GM12878 (cell line): Measurements from ENCODE around the gene PALLD. TPM values are rescaled to one million over a fixed set of nuclear protein-coding genes. Genes with fewer than 3 reads are reported as not detected.

Experiments
- ATAC-seq: fragments of 200-7000 bp; cut with Tn5 transposase; 3 replicates; pipeline ENCODE4 v1.9.1; 2020; ENCODE audit warnings: mild to moderate bottlenecking, moderate library complexity
- BruUV-seq: library from RNA; stranded (reverse); fragments of 400-500 nt; replicated peaks from 2 replicates; lab custom pipeline; 2021; lab: Mats Ljungman, UMichigan
- CTCF ChIA-PET: fragments of 300-600 bp; sonication (Branson Sonifier 250); formaldehyde crosslinking; extraction: SDS; loops from one replicate; lab custom pipeline; 2021; ENCODE audit warnings: inconsistent platforms; lab: Yijun Ruan, JAX
- POLR2A ChIA-PET: fragments of 350-600 bp; formaldehyde crosslinking; extraction: SDS; loops from one replicate; lab custom pipeline; 2021; ENCODE audit warnings: inconsistent platforms; lab: Charles Lee
- RAD21 ChIA-PET: fragments of 300-600 bp; sonication (Branson Sonifier 250); formaldehyde crosslinking; loops from one replicate; lab custom pipeline; 2023; ENCODE audit warnings: antibody characterized with exemption; ENCODE audit not compliant: unreplicated experiment; lab: Charles Lee
- SMC1A ChIA-PET: fragments of 300-600 bp; sonication (Branson Sonifier 250); formaldehyde crosslinking; loops from one replicate; lab custom pipeline; 2023; ENCODE audit not compliant: unreplicated experiment, uncharacterized antibody; lab: Charles Lee
- DNase-seq: peaks from one replicate; pipeline ENCODE4 v3.0.0-alpha.2; 2011; ENCODE audit warnings: low read depth, low spot score
- FAIRE-seq: peaks from 3 replicates; lab custom pipeline; 2011; peaks lifted over from hg19 to GRCh38; lab: Jason Lieb, UNC
- H2AFZ ChIP-seq: 2 replicates; pipeline ENCODE4 v1.6.0; 2011; ENCODE audit warnings: low read depth, low read length, control low read depth; ENCODE audit not compliant: control insufficient read depth
- H3K27ac ChIP-seq: 2 replicates; pipeline ENCODE4 v1.5.1; 2011; ENCODE audit warnings: control low read depth; ENCODE audit not compliant: control insufficient read depth, insufficient read depth
- H3K27me3 ChIP-seq, 2 experiments: replicated peaks in 1 of 2; 2 replicates each; pipeline versions ENCODE4 v1.6.0 to v1.6.1; 2011; ENCODE audit warnings: low read length in 1 of 2; ENCODE audit not compliant: control insufficient read depth in 2 of 2, insufficient read depth in 2 of 2
- H3K36me3 ChIP-seq, 2 experiments: 2 replicates each; pipeline ENCODE4 v1.5.1; 2011; ENCODE audit warnings: low read length in 1 of 2; ENCODE audit not compliant: control insufficient read depth in 2 of 2, insufficient read depth in 2 of 2
- H3K4me1 ChIP-seq: 2 replicates; pipeline ENCODE4 v1.6.1; 2011; ENCODE audit warnings: mild to moderate bottlenecking, low read length, moderate library complexity, mixed read lengths; ENCODE audit not compliant: control insufficient read depth, insufficient read depth
- H3K4me2 ChIP-seq: 2 replicates; pipeline ENCODE4 v1.6.0; 2011; ENCODE audit warnings: control low read depth; ENCODE audit not compliant: control insufficient read depth, insufficient read depth
- H3K4me3 ChIP-seq: fragments of 200-600 bp; sonication (generic); 2 replicates; pipeline ENCODE4 v1.5.1; 2016
- H3K79me2 ChIP-seq: 2 replicates; pipeline ENCODE4 v1.6.0; 2011; ENCODE audit warnings: low read length; ENCODE audit not compliant: control insufficient read depth, insufficient read depth
- H3K9ac ChIP-seq: 2 replicates; pipeline ENCODE4 v1.8.0; 2011; ENCODE audit warnings: low read length, control low read depth, mixed read lengths; ENCODE audit not compliant: control insufficient read depth, insufficient read depth
- H3K9me3 ChIP-seq: replicated peaks from 3 replicates; pipeline ENCODE4 v1.5.1; 2011; ENCODE audit warnings: mild to moderate bottlenecking, low read length; ENCODE audit not compliant: control insufficient read depth, insufficient read depth
- H4K20me1 ChIP-seq: 2 replicates; pipeline ENCODE4 v1.6.0; 2011; ENCODE audit not compliant: control insufficient read depth, insufficient read depth
- BACH1 ChIP-seq: fragments of 450-650 bp; IDR thresholded peaks from 2 replicates; pipeline ENCODE4 v1.6.1; 2017; ENCODE audit warnings: mild to moderate bottlenecking, borderline replicate concordance
- BRCA1 ChIP-seq: IDR thresholded peaks from 2 replicates; pipeline ENCODE4 v1.6.1; 2011; ENCODE audit warnings: low read depth, low read length, improper control_type of control experiment
- CBX3 ChIP-seq: fragments of 200-600 bp; sonication (generic); IDR thresholded peaks from 2 replicates; pipeline ENCODE4 v1.6.1; 2016; ENCODE audit warnings: low read depth, borderline replicate concordance
- EED ChIP-seq: sonication (generic); IDR thresholded peaks from 2 replicates; pipeline ENCODE4 v1.6.1; 2016; ENCODE audit warnings: antibody characterized with exemption, low read depth
- ELK1 ChIP-seq: IDR thresholded peaks from 2 replicates; pipeline ENCODE4 v1.6.1; 2012; ENCODE audit warnings: low read depth, low read length, improper control_type of control experiment
- ETV6 ChIP-seq, 2 experiments: fragments of 450-650 bp in 1 of 2; IDR thresholded peaks in 1 of 2; conservative IDR thresholded peaks in 1 of 2; 2 replicates each; pipeline ENCODE4 v1.6.1; 2014; ENCODE audit warnings: antibody characterized with exemption in 1 of 2, borderline replicate concordance in 1 of 2, low read depth in 1 of 2, mild to moderate bottlenecking in 1 of 2, moderate library complexity in 1 of 2
- FOS ChIP-seq: IDR thresholded peaks from 3 replicates; pipeline ENCODE4 v1.6.1; 2011; ENCODE audit warnings: borderline replicate concordance; ENCODE audit not compliant: insufficient read length; ENCODE audit errors: extremely low read depth
- KDM1A ChIP-seq: fragments of 200-600 bp; sonication (generic); IDR thresholded peaks from 2 replicates; pipeline ENCODE4 v1.6.1; 2016; ENCODE audit warnings: borderline replicate concordance
- NFYB ChIP-seq: IDR thresholded peaks from 2 replicates; pipeline ENCODE4 v1.6.1; 2011; ENCODE audit warnings: low read depth, mild to moderate bottlenecking, low read length, improper control_type of control experiment, moderate library complexity; ENCODE audit not compliant: insufficient read depth
- RAD21 ChIP-seq: IDR thresholded peaks from 2 replicates; pipeline ENCODE4 v1.6.1; 2011; ENCODE audit warnings: mild to moderate bottlenecking, low read depth, low read length, moderate library complexity; ENCODE audit not compliant: insufficient read depth
- RBBP5 ChIP-seq: fragments of 200-600 bp; sonication (generic); conservative IDR thresholded peaks from 2 replicates; pipeline ENCODE4 v1.6.1; 2016
- RELA ChIP-seq: fragments of 450-650 bp; IDR thresholded peaks from 2 replicates; pipeline ENCODE4 v1.8.0; 2014; ENCODE audit warnings: borderline replicate concordance; ENCODE audit not compliant: partially characterized antibody
- USF1 ChIP-seq: IDR thresholded peaks from 2 replicates; pipeline ENCODE4 v1.6.1; 2011; ENCODE audit warnings: borderline replicate concordance, low read depth, mild to moderate bottlenecking, moderate library complexity, mixed read lengths, low read length; ENCODE audit not compliant: insufficient read depth; ENCODE audit errors: extremely low read length
- ZBTB4 ChIP-seq: fragments of 450-650 bp; formaldehyde crosslinking; IDR thresholded peaks from 2 replicates; pipeline ENCODE4 v1.4.0; 2022; ENCODE audit warnings: mild to moderate bottlenecking, moderate library complexity
- whole genome bisulfite sequencing: methylation state at CpG from one replicate; pipeline ENCODE4 v1.1.6; 2016; ENCODE audit warnings: low lambda C conversion rate; ENCODE audit not compliant: insufficient replicate concordance, insufficient coverage; ENCODE audit errors: missing lambda C conversion rate; 5-methylcytosine and 5-hydroxymethylcytosine counted together
- in situ Hi-C: fragments of 300-500 bp; cut with MboI; formaldehyde crosslinking; loops from 9 replicates; pipeline ENCODE4 v1.14.3; 2018; ENCODE audit warnings: mixed read lengths
- intact Hi-C: fragments of 100-400 bp; cut with micrococcal nuclease; formaldehyde crosslinking; loops from one replicate; pipeline ENCODE4 v1.14.2; 2022; ENCODE audit not compliant: unreplicated experiment
- polyA plus RNA-seq, 11 experiments: library from polyadenylated mRNA; depleted of rRNA in 4 of 11; unstranded in 6 of 11; stranded (reverse) in 5 of 11; fragments of >200 nt; fragmentation: Nextera tagmentation in 4 of 11; fragmentation: Illumina TruSeq in 1 of 11; extraction: Ambion mirVana in 4 of 11; extraction: Trizol in 1 of 11; gene quantifications; 1 replicate in 1 of 11; 2 replicates in 10 of 11; pipeline versions ENCODE4 v1.2.1 to v1.2.3, GENCODE V29; 2011 to 2016; ENCODE audit warnings: inconsistent platforms in 2 of 11, missing spikeins in 2 of 11, low read depth in 1 of 11
- total RNA-seq, 4 experiments: library from RNA; depleted of rRNA in 3 of 4; stranded (reverse); fragments of >200 nt in 3 of 4; fragmentation: Illumina TruSeq in 1 of 4; extraction: Trizol in 1 of 4; gene quantifications; 2 replicates each; pipeline versions ENCODE4 v1.2.1 to v1.2.3, GENCODE V29; 2013 to 2021

Gene PALLD
- total and polyA plus RNA-seq, 10 of the 15 experiments (the other 5 are each of a cell fraction or from before 2014, with no cell fraction given), result 1.0 to 7.7 (median 1.7) TPM

DNA sequence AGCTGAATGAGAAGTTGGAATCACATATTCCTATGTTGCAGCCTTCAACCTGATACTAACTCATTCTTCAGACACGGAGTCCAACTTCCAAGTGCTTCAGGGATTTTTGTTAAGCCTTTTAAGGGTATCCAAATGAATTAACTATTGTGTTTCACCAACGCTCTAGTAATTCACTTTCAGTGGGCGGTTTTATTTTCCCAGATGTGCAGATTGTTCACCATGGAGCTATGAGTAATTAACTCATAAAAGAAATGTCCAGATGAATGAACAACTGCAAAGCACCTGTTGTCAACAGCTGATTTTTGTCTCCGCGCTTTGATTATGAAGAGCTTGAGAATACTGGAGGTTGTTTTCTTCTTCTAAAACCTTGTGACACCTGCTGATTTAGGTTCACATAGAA, 325.6 kb downstream of the PALLD start:
- 68% methylated on average over 5 of the region's 5 CpGs for WGBS
- POLR2A ChIA-PET, result interaction anchor here (1.4 kb wide), 1 partner anchor 9 kb away, joined by 7 read pairs; no protein-coding TSS in a partner anchor
- no peak overlapping the region for H3K9ac ChIP-seq
- H3K27me3 ChIP-seq, result peaks cover 0 to 2% of the 10 kb centered on the region in 2 experiments; a peak in 1 of 4 replicates
- CTCF ChIA-PET, result interaction anchor here (1.1 to 2.1 kb wide), 3 partner anchors 9 to 112 kb away, joined by 4 to 6 read pairs (median 4); no protein-coding TSS in a partner anchor
- no peaks in the 10 kb centered on the region for H3K9me3 ChIP-seq
- intact Hi-C loops (no loop called here), in situ Hi-C loops (no loop called here)
- TF ChIP-seq ZBTB4 (CRISPR knock-in tag) (no peak), KDM1A (no peak), FOS (no peak), RAD21 (no peak), ELK1 (no peak), USF1 (no peak), NFYB (no peak), RELA (no peak), CBX3 (no peak), BRCA1 (no peak), RBBP5 (no peak), ETV6 (conservative IDR thresholded peaks at IDR 0.05 in 1 of 2, IDR thresholded peaks at IDR 0.05 in 1 of 2; ENCODE audit: borderline replicate concordance in 1 of 2, low read depth in 1 of 2) (no peak), BACH1 (no peak), EED (no peak)
- no peak overlapping the region for H3K4me2 ChIP-seq
- no peaks in the 10 kb centered on the region for H3K36me3 ChIP-seq
- DNase-seq (no peak), FAIRE-seq (no peak), ATAC-seq (no peak)
- no peaks in the 10 kb centered on the region for H3K79me2 ChIP-seq
- no peak overlapping the region for H3K4me3 ChIP-seq
- no peaks in the 10 kb centered on the region for H3K4me1 ChIP-seq
- SMC1A ChIA-PET, result interaction anchor here (1.4 to 9.1 kb wide), 3 partner anchors 12 to 81 kb away, joined by 3 to 105 read pairs (median 6); no protein-coding TSS in a partner anchor
- BruUV-seq, result no TSS peak
- RAD21 ChIA-PET, result interaction anchor here (0.9 to 1.5 kb wide), 3 partner anchors 9 to 112 kb away, joined by 3 read pairs; no protein-coding TSS in a partner anchor
- H3K27ac ChIP-seq, result no peak overlapping the region
- no peaks in the 10 kb centered on the region for H4K20me1 ChIP-seq
- H2AFZ ChIP-seq, result no peak overlapping the region
